Smooth muscle cell (in vitro differentiated cells): ENCODE measurements around the gene MAT2A. TPM values are rescaled to one million over a fixed set of nuclear protein-coding genes. Genes with fewer than 3 reads are reported as not detected.

ENCODE experiments used
- DNase-seq: peaks from one replicate; lab custom pipeline; 2025; ENCODE audit not compliant: unreplicated experiment; lab: John Stamatoyannopoulos, UW
- H2AFZ ChIP-seq: fragments of 200-600 bp; sonication (generic); 2 replicates; pipeline ENCODE4 v1.6.0; 2016; ENCODE audit warnings: antibody characterized with exemption, low read depth, mild to moderate bottlenecking
- H3F3A ChIP-seq: fragments of 200-600 bp; sonication (generic); 2 replicates; pipeline ENCODE4 v1.6.0; 2017; ENCODE audit warnings: antibody characterized with exemption, low read depth
- H3K27ac ChIP-seq: fragments of 200-600 bp; sonication (generic); 2 replicates; pipeline ENCODE4 v1.5.1; 2016; ENCODE audit warnings: low read depth, mild to moderate bottlenecking
- H3K27me3 ChIP-seq: fragments of 200-600 bp; sonication (generic); 2 replicates; pipeline ENCODE4 v1.6.1; 2016; ENCODE audit warnings: low read depth, mild to moderate bottlenecking
- H3K36me3 ChIP-seq: fragments of 200-600 bp; sonication (generic); 2 replicates; pipeline ENCODE4 v1.5.1; 2016; ENCODE audit warnings: low read depth
- H3K4me1 ChIP-seq: fragments of 200-600 bp; sonication (generic); 2 replicates; pipeline ENCODE4 v1.5.1; 2016; ENCODE audit warnings: low read depth
- H3K4me2 ChIP-seq: fragments of 200-600 bp; sonication (generic); 2 replicates; pipeline ENCODE4 v1.6.0; 2016; ENCODE audit warnings: mild to moderate bottlenecking
- H3K4me3 ChIP-seq: fragments of 200-600 bp; sonication (generic); 2 replicates; pipeline ENCODE4 v1.5.1; 2016; ENCODE audit warnings: mild to moderate bottlenecking
- H3K79me2 ChIP-seq: fragments of 200-600 bp; sonication (generic); 2 replicates; pipeline ENCODE4 v1.6.0; 2016; ENCODE audit warnings: low read depth, mild to moderate bottlenecking
- H3K9ac ChIP-seq: fragments of 200-600 bp; sonication (generic); 2 replicates; pipeline ENCODE4 v1.6.0; 2016; ENCODE audit warnings: low read depth
- H3K9me3 ChIP-seq: fragments of 200-600 bp; sonication (generic); replicated peaks from 2 replicates; pipeline ENCODE4 v1.5.1; 2016; ENCODE audit warnings: low read depth
- H4K20me1 ChIP-seq: fragments of 200-600 bp; sonication (generic); 2 replicates; pipeline ENCODE4 v1.6.0; 2016; ENCODE audit warnings: low read depth
- WGBS: methylation state at CpG from one replicate; pipeline ENCODE4 v1.1.7; 2016; ENCODE audit warnings: low lambda C conversion rate; 5-methylcytosine and 5-hydroxymethylcytosine counted together
- polyA plus RNA-seq: library from polyadenylated mRNA; unstranded; fragments of >200 nt; fragmentation: Nextera tagmentation; extraction: Ambion mirVana; gene quantifications from 2 replicates; pipeline ENCODE4 v1.2.1, GENCODE V29; 2016
- total RNA-seq: library from RNA; depleted of rRNA; stranded (reverse); fragments of >200 nt; gene quantifications from 2 replicates; pipeline ENCODE4 v1.2.3, GENCODE V29; 2014
- TF ChIP-seq, protein P1 (sequence below): fragments of 200-600 bp; sonication (generic); IDR thresholded peaks from 2 replicates; pipeline ENCODE4 v1.5.1; 2017; ENCODE audit warnings: borderline replicate concordance, mild to moderate bottlenecking, antibody characterized with exemption; ENCODE audit not compliant: insufficient read depth, poor library complexity, severe bottlenecking

The MAT2A gene
- total and polyA plus RNA-seq, 2 experiments from 2014 or later = 93.8 to 108 TPM

DNA sequence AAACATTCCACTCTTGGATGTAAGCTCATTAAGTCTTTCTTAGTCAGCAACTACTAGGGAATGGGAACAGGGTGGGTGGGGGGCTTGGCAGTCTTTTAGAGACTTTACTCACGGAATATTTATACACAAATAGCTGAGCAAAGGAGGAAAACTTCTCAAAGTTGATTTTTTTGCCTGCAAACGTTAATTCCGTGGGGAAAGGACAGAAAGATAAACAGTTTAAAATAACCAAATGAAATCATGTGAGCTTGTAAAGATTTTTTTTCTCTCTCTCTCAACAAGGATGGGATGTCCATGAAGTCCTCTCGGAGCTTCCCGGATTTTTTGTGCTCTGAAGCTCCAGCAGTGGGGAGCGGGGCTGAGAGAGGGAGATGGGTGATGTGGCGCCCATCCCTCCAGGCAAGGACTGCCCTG is 32.2 kb upstream of the MAT2A start:
- no peaks in the 10 kb centered on the region for H3K79me2 ChIP-seq
- H4K20me1 ChIP-seq = no peaks in the 10 kb centered on the region
- H3K9ac ChIP-seq = no peak overlapping the region
- no peak overlapping the region for H3K4me3 ChIP-seq
- WGBS = 42% methylated on average over 7 of the region's 7 CpGs
- DNase-seq = no peak
- peaks cover 7% of the 10 kb centered on the region for H3K4me1 ChIP-seq
- no peaks in the 10 kb centered on the region for H3K36me3 ChIP-seq
- H3K27me3 ChIP-seq = no peaks in the 10 kb centered on the region
- H3K27ac ChIP-seq = peak overlapping the region; percentile 76
- TF ChIP-seq, protein P1, sequence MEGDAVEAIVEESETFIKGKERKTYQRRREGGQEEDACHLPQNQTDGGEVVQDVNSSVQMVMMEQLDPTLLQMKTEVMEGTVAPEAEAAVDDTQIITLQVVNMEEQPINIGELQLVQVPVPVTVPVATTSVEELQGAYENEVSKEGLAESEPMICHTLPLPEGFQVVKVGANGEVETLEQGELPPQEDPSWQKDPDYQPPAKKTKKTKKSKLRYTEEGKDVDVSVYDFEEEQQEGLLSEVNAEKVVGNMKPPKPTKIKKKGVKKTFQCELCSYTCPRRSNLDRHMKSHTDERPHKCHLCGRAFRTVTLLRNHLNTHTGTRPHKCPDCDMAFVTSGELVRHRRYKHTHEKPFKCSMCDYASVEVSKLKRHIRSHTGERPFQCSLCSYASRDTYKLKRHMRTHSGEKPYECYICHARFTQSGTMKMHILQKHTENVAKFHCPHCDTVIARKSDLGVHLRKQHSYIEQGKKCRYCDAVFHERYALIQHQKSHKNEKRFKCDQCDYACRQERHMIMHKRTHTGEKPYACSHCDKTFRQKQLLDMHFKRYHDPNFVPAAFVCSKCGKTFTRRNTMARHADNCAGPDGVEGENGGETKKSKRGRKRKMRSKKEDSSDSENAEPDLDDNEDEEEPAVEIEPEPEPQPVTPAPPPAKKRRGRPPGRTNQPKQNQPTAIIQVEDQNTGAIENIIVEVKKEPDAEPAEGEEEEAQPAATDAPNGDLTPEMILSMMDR = no peak
- H3K9me3 ChIP-seq = no peaks in the 10 kb centered on the region
- peak overlapping the region; percentile 68 for H3K4me2 ChIP-seq
- H3F3A ChIP-seq = peaks cover 19% of the 10 kb centered on the region
- peak overlapping the region; percentile 85 for H2AFZ ChIP-seq

DNA sequence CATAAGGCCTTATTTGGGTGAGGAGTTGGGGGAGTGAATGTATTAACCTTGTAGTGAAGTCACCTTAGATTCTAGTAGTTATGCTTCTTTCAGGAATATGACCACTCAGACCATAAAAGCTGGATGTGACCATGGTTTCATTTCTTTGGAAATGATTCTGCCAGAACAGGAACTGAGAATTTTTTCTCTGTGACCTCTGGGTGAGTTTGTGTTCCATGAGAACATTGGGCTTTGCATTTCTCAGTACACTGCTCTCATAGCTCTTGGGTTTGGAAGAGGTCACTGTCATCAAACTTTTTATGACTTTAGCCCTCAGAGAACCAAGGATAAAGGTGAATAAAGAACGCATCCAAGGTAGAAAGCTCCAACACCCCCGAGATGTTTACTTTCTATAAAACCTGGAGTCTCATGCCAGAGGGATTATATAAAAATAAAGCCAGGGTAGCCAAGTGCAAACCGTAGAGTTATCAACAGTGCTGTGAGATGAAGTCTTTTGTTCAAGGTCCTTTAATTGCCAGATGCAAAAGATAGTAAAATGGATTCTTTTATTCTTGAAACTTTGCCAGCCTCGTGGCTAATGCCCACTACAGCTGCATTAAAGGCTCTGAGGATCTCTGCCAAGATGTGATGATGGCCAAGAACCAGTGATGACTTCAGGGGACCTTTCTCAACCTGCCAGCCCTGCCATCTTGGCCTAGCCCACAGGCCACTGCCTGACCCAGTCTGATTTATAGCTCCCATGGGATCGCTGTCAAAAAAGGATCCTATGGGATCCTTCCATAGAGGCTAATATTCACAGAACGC is 27.8 kb upstream of the MAT2A start:
- peaks cover 11% of the 10 kb centered on the region for H3F3A ChIP-seq
- no peak overlapping the region for H3K4me2 ChIP-seq
- H3K36me3 ChIP-seq = no peaks in the 10 kb centered on the region
- H2AFZ ChIP-seq = no peak overlapping the region
- H3K9me3 ChIP-seq = no peaks in the 10 kb centered on the region
- peaks cover 7% of the 10 kb centered on the region for H3K4me1 ChIP-seq
- H3K27ac ChIP-seq = no peak overlapping the region
- H4K20me1 ChIP-seq = no peaks in the 10 kb centered on the region
- 94% methylated on average over 6 of the region's 6 CpGs for WGBS
- DNase-seq = no peak
- no peaks in the 10 kb centered on the region for H3K79me2 ChIP-seq
- H3K9ac ChIP-seq = no peak overlapping the region
- no peak overlapping the region for H3K4me3 ChIP-seq
- TF ChIP-seq, protein P1 = no peak
- no peaks in the 10 kb centered on the region for H3K27me3 ChIP-seq

DNA sequence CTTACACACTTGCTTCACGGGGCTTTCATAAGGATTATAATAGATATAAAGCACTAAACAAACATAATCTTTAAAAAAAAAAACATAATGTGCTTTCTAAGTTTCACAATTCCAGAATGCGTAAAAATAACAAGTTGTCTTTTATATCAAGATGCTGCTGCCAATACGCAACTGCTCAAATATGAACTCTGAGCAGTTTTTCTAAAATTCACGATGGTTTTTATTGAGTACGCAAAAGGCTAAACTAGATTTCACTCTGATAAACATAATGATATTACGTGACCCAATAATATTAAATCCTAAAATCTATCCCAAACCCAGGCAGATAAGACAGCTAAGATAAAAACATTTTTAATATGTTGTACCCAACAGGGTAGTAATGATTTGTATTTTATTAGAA is 24.6 kb upstream of the MAT2A start:
- 86% methylated on average over 6 of the region's 6 CpGs for WGBS
- Histone ChIP-seq H3K9ac (no peak overlapping the region), H3K36me3 (no peaks in the 10 kb centered on the region), H3K9me3 (no peaks in the 10 kb centered on the region), H3K27ac (no peak overlapping the region), H4K20me1 (no peaks in the 10 kb centered on the region), H3K4me2 (no peak overlapping the region), H3F3A (no peaks in the 10 kb centered on the region), H3K79me2 (no peaks in the 10 kb centered on the region), H3K4me3 (no peak overlapping the region), H2AFZ (no peak overlapping the region), H3K27me3 (no peaks in the 10 kb centered on the region), H3K4me1 (no peaks in the 10 kb centered on the region)
- TF ChIP-seq, protein P1 = no peak
- no peak for DNase-seq
